Mesenchymal stem cell (in vitro differentiated cells and primary cell): ENCODE results near the gene EGR4.

ENCODE experiments used
- DNase-seq: peaks from one replicate; pipeline ENCODE4 v3.0.0-alpha.2; 2013
- H2AFZ ChIP-seq: one replicate; pipeline ENCODE4 v1.6.1; 2013; ENCODE audit warnings: low read depth, mild to moderate bottlenecking, control low read depth, inconsistent platforms, low read length, moderate library complexity
- H2AK5ac ChIP-seq: 2 replicates; pipeline ENCODE4 v1.6.1; 2013; ENCODE audit warnings: low read length, moderate library complexity, mild to moderate bottlenecking, inconsistent platforms; ENCODE audit not compliant: severe bottlenecking
- H2BK120ac ChIP-seq: one replicate; pipeline ENCODE4 v1.6.1; 2013; ENCODE audit warnings: low read depth, mild to moderate bottlenecking, inconsistent platforms, low read length, moderate library complexity
- H2BK12ac ChIP-seq, 2 experiments: one replicate each; pipeline ENCODE4 v1.6.1; 2013; ENCODE audit warnings: inconsistent platforms in 2 of 2, low read length in 2 of 2, mild to moderate bottlenecking in 2 of 2, moderate library complexity in 2 of 2, control low read depth in 1 of 2
- H2BK15ac ChIP-seq: one replicate; pipeline ENCODE4 v1.6.1; 2013; ENCODE audit warnings: mild to moderate bottlenecking, low read depth, inconsistent platforms; ENCODE audit not compliant: poor library complexity, severe bottlenecking
- H2BK5ac ChIP-seq: 2 replicates; pipeline ENCODE4 v1.6.1; 2013; ENCODE audit warnings: low read depth, mild to moderate bottlenecking, low read length, control low read depth, inconsistent platforms; ENCODE audit not compliant: poor library complexity, severe bottlenecking
- H3K14ac ChIP-seq, 2 experiments: one replicate each; pipeline ENCODE4 v1.6.1; 2013; ENCODE audit warnings: inconsistent platforms in 2 of 2, low read length in 2 of 2, control low read depth in 1 of 2, mild to moderate bottlenecking in 1 of 2, moderate library complexity in 1 of 2
- H3K18ac ChIP-seq, 2 experiments: one replicate each; pipeline ENCODE4 v1.6.1; 2013; ENCODE audit warnings: inconsistent platforms in 2 of 2, low read length in 2 of 2, control low read depth in 1 of 2, low read depth in 1 of 2, mild to moderate bottlenecking in 1 of 2
- H3K23ac ChIP-seq, 2 experiments: one replicate each; pipeline ENCODE4 v1.6.1; 2013; ENCODE audit warnings: inconsistent platforms in 2 of 2, low read length in 2 of 2, mild to moderate bottlenecking in 2 of 2, moderate library complexity in 2 of 2, control low read depth in 1 of 2
- H3K27ac ChIP-seq: 2 replicates; pipeline ENCODE4 v1.5.1; 2013; ENCODE audit warnings: mild to moderate bottlenecking, moderate library complexity, low read length, control low read depth, inconsistent platforms; ENCODE audit not compliant: poor library complexity, severe bottlenecking
- H3K27me3 ChIP-seq, 2 experiments: 2 replicates each; pipeline versions ENCODE4 v1.6.1 to v1.7.0; 2013; ENCODE audit warnings: low read length in 2 of 2, mild to moderate bottlenecking in 2 of 2, moderate library complexity in 2 of 2, control low read depth in 1 of 2, inconsistent platforms in 1 of 2; ENCODE audit not compliant: control insufficient read depth in 1 of 2, insufficient read depth in 1 of 2
- H3K36me3 ChIP-seq, 2 experiments: 2 replicates each; pipeline versions ENCODE4 v1.6.1 to v1.7.0; 2013; ENCODE audit warnings: low read length in 2 of 2, control low read depth in 1 of 2, inconsistent platforms in 1 of 2, low read depth in 1 of 2, mild to moderate bottlenecking in 1 of 2; ENCODE audit not compliant: insufficient read depth in 2 of 2, control insufficient read depth in 1 of 2
- H3K4ac ChIP-seq, 2 experiments: one replicate each; pipeline ENCODE4 v1.6.1; 2013; ENCODE audit warnings: inconsistent platforms in 2 of 2, low read length in 2 of 2, mild to moderate bottlenecking in 2 of 2, moderate library complexity in 2 of 2, control low read depth in 1 of 2, low read depth in 1 of 2
- H3K4me1 ChIP-seq: 2 replicates; pipeline ENCODE4 v1.6.1; 2013; ENCODE audit warnings: low read depth, low read length, control low read depth; ENCODE audit not compliant: control insufficient read depth, insufficient read depth
- H3K4me2 ChIP-seq: 2 replicates; pipeline ENCODE4 v1.6.1; 2013; ENCODE audit warnings: low read length, mild to moderate bottlenecking, inconsistent platforms; ENCODE audit not compliant: poor library complexity, severe bottlenecking
- H3K4me3 ChIP-seq, 2 experiments: 2 replicates each; pipeline versions ENCODE4 v1.5.1 to v1.7.0; 2013; ENCODE audit warnings: low read length in 2 of 2, mild to moderate bottlenecking in 2 of 2, control low read depth in 1 of 2, low read depth in 1 of 2; ENCODE audit not compliant: insufficient read depth in 1 of 2
- H3K79me1 ChIP-seq: replicated peaks from 2 replicates; pipeline ENCODE4 v1.6.1; 2013; ENCODE audit warnings: mild to moderate bottlenecking, control low read depth, low read length, inconsistent platforms; ENCODE audit not compliant: poor library complexity, severe bottlenecking
- H3K9ac ChIP-seq: 2 replicates; pipeline ENCODE4 v1.7.0; 2013; ENCODE audit warnings: mild to moderate bottlenecking, low read length, moderate library complexity
- H3K9me3 ChIP-seq: 2 replicates; pipeline ENCODE4 v1.7.0; 2013; ENCODE audit warnings: mild to moderate bottlenecking, low read length; ENCODE audit not compliant: control insufficient read depth
- H4K8ac ChIP-seq: one replicate; pipeline ENCODE4 v1.6.1; 2013; ENCODE audit warnings: inconsistent platforms, mild to moderate bottlenecking, low read length, moderate library complexity
- H4K91ac ChIP-seq: one replicate; pipeline ENCODE4 v1.6.1; 2013; ENCODE audit warnings: mild to moderate bottlenecking, low read length, inconsistent platforms
- WGBS: methylation state at CpG from one replicate; pipeline ENCODE4 v1.1.7; 2013; ENCODE audit warnings: mixed read lengths; 5-methylcytosine and 5-hydroxymethylcytosine counted together

Gene EGR4

DNA sequence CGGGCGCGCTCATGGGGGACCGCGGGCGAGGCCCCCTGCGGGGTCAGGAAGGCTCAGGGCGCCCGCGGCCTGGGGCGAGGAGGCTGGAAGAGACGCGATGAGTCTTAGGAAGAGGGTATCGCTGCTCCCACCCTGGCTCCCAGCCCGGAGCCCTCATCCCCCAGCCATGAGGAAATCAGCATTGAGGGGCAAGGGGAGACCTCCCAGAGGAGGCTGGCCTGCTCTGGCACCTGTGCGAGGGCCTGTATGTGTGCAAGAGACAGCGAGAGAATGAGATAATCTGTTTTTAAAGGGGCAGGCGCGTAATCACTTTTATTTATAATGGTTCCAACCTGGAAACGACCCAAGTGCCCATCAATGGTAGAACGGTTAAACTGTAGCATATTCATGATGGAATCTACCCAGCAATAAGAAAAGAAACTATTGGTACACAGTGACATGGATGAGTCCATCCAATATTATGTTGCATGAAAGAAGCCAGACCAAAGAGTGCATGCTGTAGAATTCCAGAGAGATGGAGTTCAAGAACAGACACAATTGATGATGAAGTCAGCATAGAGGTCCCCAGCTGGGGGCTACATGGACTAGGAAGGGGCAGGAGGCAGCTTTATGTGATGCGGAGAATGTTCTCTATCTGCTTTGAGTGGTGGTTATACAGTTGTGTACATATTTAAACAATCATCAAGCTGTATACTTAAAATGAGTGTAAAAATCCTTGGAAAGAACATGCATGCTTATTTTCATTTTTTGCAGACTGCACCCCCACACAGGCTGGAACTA, 23.5 kb downstream of the EGR4 start:
- H3K27ac ChIP-seq: no peak overlapping the region
- WGBS: 24% methylated on average over 20 of the region's 22 CpGs
- H3K4me3 ChIP-seq: no peak overlapping the region
- no peak overlapping the region for H2BK15ac ChIP-seq
- H3K23ac ChIP-seq: no peak overlapping the region
- H3K4me1 ChIP-seq: peaks cover 19% of the 10 kb centered on the region
- no peak overlapping the region for H3K14ac ChIP-seq
- H2AK5ac ChIP-seq: no peak overlapping the region
- H2BK12ac ChIP-seq: no peak overlapping the region
- no peak overlapping the region for H4K91ac ChIP-seq
- no peaks in the 10 kb centered on the region for H3K9me3 ChIP-seq
- no peak for DNase-seq
- H3K27me3 ChIP-seq: peaks cover 49 to 60% of the 10 kb centered on the region in 2 experiments
- H2BK120ac ChIP-seq: no peak overlapping the region
- no peak overlapping the region for H3K18ac ChIP-seq
- H4K8ac ChIP-seq: no peak overlapping the region
- H2BK5ac ChIP-seq: no peak overlapping the region
- no peak overlapping the region for H3K4ac ChIP-seq
- H3K4me2 ChIP-seq: peak overlapping the region; percentile 62
- peaks cover 0 to 7% of the 10 kb centered on the region in 2 experiments for H3K36me3 ChIP-seq
- H3K79me1 ChIP-seq: no peaks in the 10 kb centered on the region
- H3K9ac ChIP-seq: no peak overlapping the region
- H2AFZ ChIP-seq: no peak overlapping the region

DNA sequence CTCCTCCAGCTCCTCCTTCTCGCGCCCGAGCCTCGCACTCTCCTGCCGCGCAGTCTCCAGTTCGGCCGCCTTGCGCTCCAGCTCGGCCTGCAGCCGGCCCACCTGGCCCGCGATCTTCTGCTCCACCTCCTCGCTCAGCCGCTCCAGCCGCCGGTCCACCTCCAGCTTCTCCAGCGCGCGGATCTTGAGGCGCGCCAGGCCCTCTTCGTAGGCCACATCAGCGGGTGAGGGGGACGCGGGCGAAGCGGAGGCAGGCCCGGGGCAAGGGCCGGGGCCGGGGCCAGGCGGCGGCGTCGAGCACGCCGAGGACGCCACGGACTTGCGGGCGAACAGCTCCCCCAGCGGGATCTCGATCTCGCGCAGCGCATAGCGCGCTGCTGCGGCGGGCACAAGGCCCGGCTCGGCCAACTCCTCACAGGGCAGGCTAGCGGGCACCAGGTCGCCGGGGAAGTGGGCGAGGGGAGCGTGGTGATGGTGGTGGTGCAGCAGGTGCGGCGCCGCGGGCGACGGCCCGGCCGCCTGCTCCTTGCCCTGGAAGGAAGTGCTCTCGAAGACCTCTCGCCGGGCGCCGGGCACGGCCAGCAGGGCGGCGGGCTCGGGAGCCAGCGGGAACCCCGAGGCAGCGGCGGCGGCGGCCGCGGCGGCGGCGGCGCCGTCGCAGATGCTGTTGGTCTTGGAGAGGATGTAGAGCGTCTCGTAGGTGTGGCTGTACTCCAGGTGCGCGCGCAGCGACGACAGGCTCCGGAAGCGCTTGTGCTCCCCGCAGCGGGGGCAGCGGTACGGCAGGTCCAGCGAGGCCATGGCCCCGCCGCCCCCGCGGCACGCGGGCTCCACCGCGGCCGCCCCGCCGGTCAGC, 24.3 kb downstream of the EGR4 start:
- Histone ChIP-seq H3K4me1 (peaks cover 19% of the 10 kb centered on the region), H3K9me3 (no peaks in the 10 kb centered on the region), H2BK5ac (no peak overlapping the region), H4K8ac (no peak overlapping the region), H2AK5ac (no peak overlapping the region), H3K79me1 (no peaks in the 10 kb centered on the region), H4K91ac (no peak overlapping the region), H2BK12ac (no peak overlapping the region), H2AFZ (no peak overlapping the region), H3K18ac (no peak overlapping the region), H3K23ac (no peak overlapping the region), H3K36me3 (peaks cover 0 to 9% of the 10 kb centered on the region in 2 experiments), H3K4me2 (peak overlapping the region; percentile 62), H3K27me3 (peaks cover 49 to 60% of the 10 kb centered on the region in 2 experiments), H3K9ac (no peak overlapping the region), H3K4ac (no peak overlapping the region), H3K14ac (no peak overlapping the region), H2BK15ac (no peak overlapping the region), H3K4me3 (peak overlapping the region; percentile 35 to 37), H2BK120ac (no peak overlapping the region), H3K27ac (no peak overlapping the region)
- DNase-seq: no peak
- 2% methylated on average over 60 of the region's 113 CpGs for WGBS

- Histone ChIP-seq H4K91ac (no peak overlapping the region), H3K27me3 (peaks cover 49 to 60% of the 10 kb centered on the region in 2 experiments), H3K9me3 (no peaks in the 10 kb centered on the region), H2BK15ac (no peak overlapping the region), H3K4me2 (peak overlapping the region; percentile 62), H3K79me1 (no peaks in the 10 kb centered on the region), H2AK5ac (no peak overlapping the region), H3K4me3 (peak overlapping the region in 1 of 2 experiments; percentile 37), H2AFZ (no peak overlapping the region), H2BK5ac (no peak overlapping the region), H3K18ac (no peak overlapping the region), H2BK120ac (no peak overlapping the region), H3K23ac (no peak overlapping the region), H3K9ac (no peak overlapping the region), H2BK12ac (no peak overlapping the region), H3K36me3 (peaks cover 0 to 16% of the 10 kb centered on the region in 2 experiments), H3K4me1 (peaks cover 19% of the 10 kb centered on the region), H3K27ac (no peak overlapping the region), H4K8ac (no peak overlapping the region), H3K14ac (no peak overlapping the region), H3K4ac (no peak overlapping the region)
- DNase-seq: no peak
- 41% methylated on average over 14 of the region's 14 CpGs for WGBS
Observed at GRCh38 chr2:73268366-73268829, 24.9 kb downstream of the EGR4 start.

DNA sequence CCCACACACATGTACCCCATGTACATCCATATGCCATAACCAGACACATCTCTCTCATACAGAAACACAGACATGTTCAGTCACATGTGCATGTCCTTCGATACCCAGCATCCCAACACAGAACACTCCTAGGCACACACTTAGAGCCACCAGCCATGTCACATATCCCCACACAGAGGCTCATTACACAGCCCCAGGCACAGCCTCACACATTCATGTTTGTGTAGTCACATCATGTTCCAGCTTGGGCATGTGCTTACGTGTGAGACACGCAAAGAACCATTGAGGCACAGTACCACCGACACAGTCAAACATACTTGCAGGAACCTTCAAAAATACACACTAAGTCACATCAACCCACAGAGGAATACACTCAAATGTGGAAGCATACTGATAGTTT, 26.3 kb downstream of the EGR4 start:
- Histone ChIP-seq H3K4me3 (no peak overlapping the region), H2BK5ac (no peak overlapping the region), H3K27ac (no peak overlapping the region), H3K9me3 (no peaks in the 10 kb centered on the region), H2AFZ (no peak overlapping the region), H2AK5ac (no peak overlapping the region), H3K36me3 (peaks cover 0 to 17% of the 10 kb centered on the region in 2 experiments), H3K18ac (no peak overlapping the region), H3K14ac (no peak overlapping the region), H2BK120ac (no peak overlapping the region), H3K9ac (no peak overlapping the region), H2BK15ac (no peak overlapping the region), H3K79me1 (no peaks in the 10 kb centered on the region), H3K4ac (no peak overlapping the region), H2BK12ac (no peak overlapping the region), H3K27me3 (peaks cover 45 to 49% of the 10 kb centered on the region in 2 experiments), H4K91ac (no peak overlapping the region), H4K8ac (no peak overlapping the region), H3K4me2 (no peak overlapping the region), H3K23ac (no peak overlapping the region), H3K4me1 (peaks cover 19% of the 10 kb centered on the region)
- DNase-seq: no peak
- 97% methylated on average over 4 of the region's 4 CpGs for WGBS
